SK-N-SH treated with all-trans-retinoic acid at 6 μM for 48 hours (cell line): Measurements from ENCODE around the gene GALNT6.

Experiments used
- ESRRG ChIP-seq: fragments of 250-450 bp; sonication (Bioruptor Pico); IDR thresholded peaks from 2 replicates; pipeline ENCODE4 v1.6.1; 2021; ENCODE audit warnings: mild to moderate bottlenecking
- PATZ1 ChIP-seq: fragments of 250-450 bp; sonication (Bioruptor Pico); IDR thresholded peaks from 2 replicates; pipeline ENCODE4 v1.8.0; 2020; ENCODE audit warnings: mild to moderate bottlenecking, moderate library complexity, borderline replicate concordance
- POU6F1 ChIP-seq: fragments of 250-450 bp; sonication (Bioruptor Pico); IDR thresholded peaks from 2 replicates; pipeline ENCODE4 v1.8.0; 2021; ENCODE audit warnings: low read depth, mild to moderate bottlenecking, moderate library complexity, borderline replicate concordance
- TCF4 ChIP-seq: fragments of 250-450 bp; sonication (Bioruptor Pico); IDR thresholded peaks from 2 replicates; pipeline ENCODE4 v1.8.0; 2021; ENCODE audit warnings: mild to moderate bottlenecking, moderate library complexity, borderline replicate concordance
- ZC3H10 ChIP-seq: fragments of 250-450 bp; sonication (Bioruptor Pico); IDR thresholded peaks from 2 replicates; pipeline ENCODE4 v1.5.1; 2021; ENCODE audit warnings: mild to moderate bottlenecking, moderate library complexity
- ZFP3 ChIP-seq: fragments of 250-450 bp; sonication (Bioruptor Pico); IDR thresholded peaks from 2 replicates; pipeline ENCODE4 v1.5.0; 2020; ENCODE audit warnings: mild to moderate bottlenecking, moderate library complexity
- ZNF565 ChIP-seq: fragments of 450-650 bp; formaldehyde crosslinking; conservative IDR thresholded peaks from 2 replicates; pipeline ENCODE4 v1.5.0; 2020; ENCODE audit warnings: low read depth, mild to moderate bottlenecking, moderate library complexity

DNA sequence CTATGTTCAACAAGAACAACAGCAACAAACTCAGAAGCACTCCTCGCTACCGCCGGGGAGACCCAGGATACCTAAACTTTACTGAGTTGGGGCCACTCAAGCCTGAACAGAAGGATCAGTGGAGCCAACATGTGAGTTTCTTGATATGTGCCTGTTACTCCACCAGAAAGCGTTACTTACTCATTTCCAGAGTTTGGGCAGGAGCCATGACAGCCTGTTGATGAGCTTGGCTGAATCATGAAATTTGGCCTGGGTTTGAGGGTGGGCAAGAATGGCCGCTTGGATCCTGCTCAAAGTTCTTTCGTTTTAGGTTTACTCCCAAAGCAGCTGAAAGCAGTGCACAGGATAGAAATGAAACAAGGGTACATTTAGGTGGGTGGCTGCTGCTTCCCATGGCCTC lies 12.0 kb upstream of the GALNT6 start:
- TF ChIP-seq POU6F1 (CRISPR knock-in tag) (no peak), PATZ1 (CRISPR knock-in tag) (no peak), ZC3H10 (CRISPR knock-in tag) (no peak), ZFP3 (CRISPR knock-in tag) (no peak), ZNF565 (no peak), ESRRG (CRISPR knock-in tag) (no peak), TCF4 (CRISPR knock-in tag) (no peak)
